ENCODE measurements around the gene MBP. TPM values are rescaled to one million over a fixed set of nuclear protein-coding genes. Genes with fewer than 3 reads are reported as not detected.

Gene MBP
- total and polyA plus RNA-seq, 2 of the 13 experiments (the other 11 are each of a cell fraction or from before 2014, with no cell fraction given), result 5.0 to 8.5 TPM

- TF ChIP-seq ZNF687 (CRISPR knock-in tag; IDR thresholded peaks at IDR 0.05), result peak; percentile 64
- no peak for TF ChIP-seq SCMH1 (CRISPR knock-in tag; IDR thresholded peaks at IDR 0.05; ENCODE audit: borderline replicate concordance)
- no peak for TF ChIP-seq CBX2 (IDR thresholded peaks at IDR 0.05; ENCODE audit: low read depth, low read length)
- 0 out of 2 replicates have a peak, but pooled peaks have one; percentile 21 for TF ChIP-seq CBX2 (CRISPR knock-in tag; IDR thresholded peaks at IDR 0.05; ENCODE audit: low read depth)
- 0 out of 2 replicates have a peak, but pooled peaks have one; percentile 38 for TF ChIP-seq ZNF280B (CRISPR knock-in tag; IDR thresholded peaks at IDR 0.05; ENCODE audit: borderline replicate concordance)
- 0 out of 2 replicates have a peak, but pooled peaks have one; percentile 10 for TF ChIP-seq KDM2A (CRISPR knock-in tag; IDR thresholded peaks at IDR 0.05; ENCODE audit: borderline replicate concordance, low read depth)
- peak; percentile 11; the same call in 1 of the 2 replicates for TF ChIP-seq TBX2 (CRISPR knock-in tag; IDR thresholded peaks at IDR 0.05; ENCODE audit: borderline replicate concordance)
- peak; percentile 50; the same call in 1 of the 2 replicates for TF ChIP-seq HNF1B (CRISPR knock-in tag; IDR thresholded peaks at IDR 0.05)
- no peak for TF ChIP-seq KLF12 (CRISPR knock-in tag; IDR thresholded peaks at IDR 0.05; ENCODE audit: borderline replicate concordance)
- peak; percentile 37 for TF ChIP-seq HNRNPLL (IDR thresholded peaks at IDR 0.05; ENCODE audit: low read depth, low read length, poor library complexity, severe bottlenecking)
- TF ChIP-seq ZNF713 (CRISPR knock-in tag; IDR thresholded peaks at IDR 0.05), result 0 out of 2 replicates have a peak, but pooled peaks have one; percentile 22
- peak; percentile 31 for TF ChIP-seq ASH2L (IDR thresholded peaks at IDR 0.05; ENCODE audit: insufficient read length, low read depth, low read length)
- peak; percentile 69 for TF ChIP-seq UBTF (CRISPR knock-in tag; IDR thresholded peaks at IDR 0.05)
- peak; percentile 36; the same call in 1 of the 2 replicates for TF ChIP-seq GABPB1 (CRISPR knock-in tag; IDR thresholded peaks at IDR 0.05)
- TF ChIP-seq ZMYM4 (CRISPR knock-in tag; IDR thresholded peaks at IDR 0.05), result 0 out of 2 replicates have a peak, but pooled peaks have one; percentile 23
- 0 out of 2 replicates have a peak, but pooled peaks have one; percentile 5 for TF ChIP-seq ZNF777 (CRISPR knock-in tag; IDR thresholded peaks at IDR 0.05)
- TF ChIP-seq SALL1 (CRISPR knock-in tag; IDR thresholded peaks at IDR 0.05), result peak; percentile 9; the same call in 1 of the 2 replicates
- TF ChIP-seq KDM5B (CRISPR knock-in tag; IDR thresholded peaks at IDR 0.05; ENCODE audit: borderline replicate concordance), result 0 out of 2 replicates have a peak, but pooled peaks have one; percentile 34
These were observed 660 bp upstream of the MBP start (continued) for GRCh38 chr18:77133051-77133834.

Measured in HepG2 (cell line).